ENCODE data around the gene AVL9. TPM values are rescaled to one million over a fixed set of nuclear protein-coding genes. Genes with fewer than 3 reads are reported as not detected.

Gene AVL9
- total and polyA plus RNA-seq, 9 of the 15 experiments (the other 6 are each of a cell fraction or from before 2014, with no cell fraction given), result 6.4 to 66.2 (median 30.1) TPM

GRCh38 chr7:32531402-32531801 is 36.1 kb downstream of the AVL9 start (continued):
- TF ChIP-seq BRD9 (IDR thresholded peaks at IDR 0.05; ENCODE audit: low read depth, partially characterized antibody) (no peak), ZNF282 (CRISPR knock-in tag; IDR thresholded peaks at IDR 0.05) (no peak), ZBTB9 (CRISPR knock-in tag; IDR thresholded peaks at IDR 0.05) (no peak)
- TF ChIP-seq, protein P1, sequence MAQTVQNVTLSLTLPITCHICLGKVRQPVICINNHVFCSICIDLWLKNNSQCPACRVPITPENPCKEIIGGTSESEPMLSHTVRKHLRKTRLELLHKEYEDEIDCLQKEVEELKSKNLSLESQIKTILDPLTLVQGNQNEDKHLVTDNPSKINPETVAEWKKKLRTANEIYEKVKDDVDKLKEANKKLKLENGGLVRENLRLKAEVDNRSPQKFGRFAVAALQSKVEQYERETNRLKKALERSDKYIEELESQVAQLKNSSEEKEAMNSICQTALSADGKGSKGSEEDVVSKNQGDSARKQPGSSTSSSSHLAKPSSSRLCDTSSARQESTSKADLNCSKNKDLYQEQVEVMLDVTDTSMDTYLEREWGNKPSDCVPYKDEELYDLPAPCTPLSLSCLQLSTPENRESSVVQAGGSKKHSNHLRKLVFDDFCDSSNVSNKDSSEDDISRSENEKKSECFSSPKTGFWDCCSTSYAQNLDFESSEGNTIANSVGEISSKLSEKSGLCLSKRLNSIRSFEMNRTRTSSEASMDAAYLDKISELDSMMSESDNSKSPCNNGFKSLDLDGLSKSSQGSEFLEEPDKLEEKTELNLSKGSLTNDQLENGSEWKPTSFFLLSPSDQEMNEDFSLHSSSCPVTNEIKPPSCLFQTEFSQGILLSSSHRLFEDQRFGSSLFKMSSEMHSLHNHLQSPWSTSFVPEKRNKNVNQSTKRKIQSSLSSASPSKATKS (CRISPR knock-in tag; IDR thresholded peaks at IDR 0.05), result no peak
- TF ChIP-seq, protein P2, sequence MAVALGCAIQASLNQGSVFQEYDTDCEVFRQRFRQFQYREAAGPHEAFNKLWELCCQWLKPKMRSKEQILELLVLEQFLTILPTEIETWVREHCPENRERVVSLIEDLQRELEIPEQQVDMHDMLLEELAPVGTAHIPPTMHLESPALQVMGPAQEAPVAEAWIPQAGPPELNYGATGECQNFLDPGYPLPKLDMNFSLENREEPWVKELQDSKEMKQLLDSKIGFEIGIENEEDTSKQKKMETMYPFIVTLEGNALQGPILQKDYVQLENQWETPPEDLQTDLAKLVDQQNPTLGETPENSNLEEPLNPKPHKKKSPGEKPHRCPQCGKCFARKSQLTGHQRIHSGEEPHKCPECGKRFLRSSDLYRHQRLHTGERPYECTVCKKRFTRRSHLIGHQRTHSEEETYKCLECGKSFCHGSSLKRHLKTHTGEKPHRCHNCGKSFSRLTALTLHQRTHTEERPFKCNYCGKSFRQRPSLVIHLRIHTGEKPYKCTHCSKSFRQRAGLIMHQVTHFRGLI (CRISPR knock-in tag; IDR thresholded peaks at IDR 0.05), result no peak

DNA sequence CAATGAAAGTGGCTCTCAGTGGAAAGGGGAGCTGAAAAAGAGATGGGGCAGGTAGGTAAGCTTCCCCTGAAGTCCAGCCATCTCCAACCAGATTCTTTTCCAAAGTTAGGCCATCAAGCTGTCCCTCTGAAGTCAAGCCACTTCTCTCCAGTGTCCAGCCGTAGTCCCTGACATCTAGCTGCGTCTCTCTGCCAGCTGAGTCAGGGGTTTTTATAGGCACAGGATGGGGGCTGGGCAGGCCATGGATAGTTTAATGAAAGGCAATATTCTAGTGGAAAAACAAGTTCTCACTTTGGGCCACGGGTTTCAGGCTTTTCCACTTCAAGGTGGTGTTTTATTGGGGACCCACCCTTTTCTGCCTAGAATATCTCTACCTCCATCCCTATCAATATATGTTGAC is 36.8 kb downstream of the AVL9 start:
- DNase-seq (ENCODE audit: extremely low read depth in 1 of 4, low spot score in 3 of 4), result no peak
- Histone ChIP-seq H3K9ac (ENCODE audit: insufficient read depth in 1 of 2, low read depth in 2 of 2, low read length in 2 of 2) (no peak overlapping the region), H3K9me1 (ENCODE audit: control insufficient read depth, insufficient read depth, low read length) (no peaks in the 10 kb centered on the region), H3K79me2 (ENCODE audit: control insufficient read depth, insufficient read depth, low read length) (peaks cover 38% of the 10 kb centered on the region), H3K36me3 (ENCODE audit: control insufficient read depth, insufficient read depth, low read length) (peaks cover 10% of the 10 kb centered on the region; the same call in 2 of the 3 replicates), H3K27ac (ENCODE audit: extremely low read depth, low read depth, low read length) (no peak overlapping the region), H3K4me3 (no peak overlapping the region), H2AFZ (ENCODE audit: low read depth, low read length) (no peak overlapping the region), H3K4me2 (ENCODE audit: insufficient read depth, low read length) (no peak overlapping the region), H3K27me3 (ENCODE audit: control insufficient read depth in 2 of 2, insufficient read depth in 2 of 2, low read length in 2 of 2) (no peaks in the 10 kb centered on the region), H3K4me1 (replicated peaks in 1 of 2; ENCODE audit: control insufficient read depth in 2 of 2, insufficient read depth in 2 of 2, low read length in 2 of 2) (0 out of 5 replicates have a peak, but pooled peaks cover 0 to 2% of the 10 kb centered on the region in 2 experiments), H3K9me3 (replicated peaks; ENCODE audit: control insufficient read depth, insufficient read depth, low read depth, low read length) (no peaks in the 10 kb centered on the region), H4K20me1 (replicated peaks; ENCODE audit: control insufficient read depth, insufficient read depth, low read length) (no peaks in the 10 kb centered on the region)
- CTCF ChIA-PET (ENCODE audit: low intra/inter-chr PET ratio), result no interaction called here
- 81% methylated on average over 3 of the region's 3 CpGs for WGBS (ENCODE audit: insufficient coverage, low coverage, missing lambda C conversion rate)
- intact Hi-C loops (cut with micrococcal nuclease) (no loop called here), in situ Hi-C loops (cut with MboI) (no loop called here)
- no TSS peak for BruUV-seq (replicated peaks)
- ATAC-seq, result no peak
- POLR2A ChIA-PET, result interaction anchor here (0.6 to 1.2 kb wide), 3 partner anchors 13 to 100 kb away, joined by 3 read pairs; no protein-coding TSS in a partner anchor
- no peak for FAIRE-seq
- TF ChIP-seq ZNF445 (CRISPR knock-in tag; IDR thresholded peaks at IDR 0.05; ENCODE audit: low read depth), result no peak
- TF ChIP-seq SMC3 (conservative IDR thresholded peaks at IDR 0.05; ENCODE audit: insufficient read depth, low read depth, low read length), result no peak
- TF ChIP-seq, protein P3, sequence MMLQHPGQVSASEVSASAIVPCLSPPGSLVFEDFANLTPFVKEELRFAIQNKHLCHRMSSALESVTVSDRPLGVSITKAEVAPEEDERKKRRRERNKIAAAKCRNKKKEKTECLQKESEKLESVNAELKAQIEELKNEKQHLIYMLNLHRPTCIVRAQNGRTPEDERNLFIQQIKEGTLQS (IDR thresholded peaks at IDR 0.05), result no peak
- TF ChIP-seq, protein P3 (CRISPR knock-in tag; conservative IDR thresholded peaks at IDR 0.05), result no peak
- TF ChIP-seq ZNF436 (CRISPR knock-in tag; IDR thresholded peaks at IDR 0.05), result no peak
- TF ChIP-seq, protein P4, sequence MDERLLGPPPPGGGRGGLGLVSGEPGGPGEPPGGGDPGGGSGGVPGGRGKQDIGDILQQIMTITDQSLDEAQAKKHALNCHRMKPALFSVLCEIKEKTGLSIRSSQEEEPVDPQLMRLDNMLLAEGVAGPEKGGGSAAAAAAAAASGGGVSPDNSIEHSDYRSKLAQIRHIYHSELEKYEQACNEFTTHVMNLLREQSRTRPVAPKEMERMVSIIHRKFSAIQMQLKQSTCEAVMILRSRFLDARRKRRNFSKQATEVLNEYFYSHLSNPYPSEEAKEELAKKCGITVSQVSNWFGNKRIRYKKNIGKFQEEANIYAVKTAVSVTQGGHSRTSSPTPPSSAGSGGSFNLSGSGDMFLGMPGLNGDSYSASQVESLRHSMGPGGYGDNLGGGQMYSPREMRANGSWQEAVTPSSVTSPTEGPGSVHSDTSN (CRISPR knock-in tag; IDR thresholded peaks at IDR 0.05; ENCODE audit: low read depth), result no peak
- TF ChIP-seq, protein P4 (tag; conservative IDR thresholded peaks at IDR 0.05; ENCODE audit: low read depth), result no peak
- TF ChIP-seq ZC3H11A (IDR thresholded peaks at IDR 0.05; ENCODE audit: low read depth, low read length), result no peak

Measured in K562 (cell line).